Measurements from ENCODE around the gene REC8.

Gene REC8

GRCh38 chr14:24160850-24161804, 10.8 kb upstream of the REC8 start, which contains the start of gene IRF9:
Gene IRF9 (plus strand): TSS chr14:24161265. CDS start chr14:24162145, 880 bp downstream.
- peak; percentile 94 for DNase-seq (ENCODE audit: low read depth)
- peak; percentile 92 for TF ChIP-seq CTCF (IDR thresholded peaks at IDR 0.05; ENCODE audit: low read depth, low read length, missing control alignments)
- H3K4me3 ChIP-seq (ENCODE audit: low read depth, low read length): peak within 1 kb of the TSS; percentile 81

- no peak for TF ChIP-seq CTCF (IDR thresholded peaks at IDR 0.05; ENCODE audit: low read depth, low read length, missing control alignments)
- DNase-seq (ENCODE audit: low read depth): no peak
- peak overlapping the region; percentile 81 for H3K4me3 ChIP-seq (ENCODE audit: low read depth, low read length)
Observed at GRCh38 chr14:24162093-24162492, 9.8 kb upstream of the REC8 start.

- DNase-seq (ENCODE audit: low read depth): no peak
- TF ChIP-seq CTCF (IDR thresholded peaks at IDR 0.05; ENCODE audit: low read depth, low read length, missing control alignments): no peak
- H3K4me3 ChIP-seq (ENCODE audit: low read depth, low read length): no peak overlapping the region
Observed at GRCh38 chr14:24164518-24164991, 7.3 kb upstream of the REC8 start.

GRCh38 chr14:24165785-24166184, 6.1 kb upstream of the REC8 start:
- DNase-seq (ENCODE audit: low read depth): no peak
- TF ChIP-seq CTCF (IDR thresholded peaks at IDR 0.05; ENCODE audit: low read depth, low read length, missing control alignments): no peak

GRCh38 chr14:24167469-24168114, 4.3 kb upstream of the REC8 start:
- no peak for DNase-seq (ENCODE audit: low read depth)
- TF ChIP-seq CTCF (IDR thresholded peaks at IDR 0.05; ENCODE audit: low read depth, low read length, missing control alignments): no peak
- no peak overlapping the region for H3K4me3 ChIP-seq (ENCODE audit: low read depth, low read length)

More at GRCh38 chr14:24165785-24166184, 6.1 kb upstream of the REC8 start:
- no peak overlapping the region for H3K4me3 ChIP-seq (ENCODE audit: low read depth, low read length)

GRCh38 chr14:24172261-24172860, 481 bp downstream of the REC8 start:
- peak overlapping the region; percentile 65 for H3K4me3 ChIP-seq (ENCODE audit: low read depth, low read length)
- no peak for TF ChIP-seq CTCF (IDR thresholded peaks at IDR 0.05; ENCODE audit: low read depth, low read length, missing control alignments)
- DNase-seq (ENCODE audit: low read depth): no peak

Data from GM12864 (cell line).